HepG2 (cell line): ENCODE results near the gene NCBP2. TPM values are rescaled to one million over a fixed set of nuclear protein-coding genes. Genes with fewer than 3 reads are reported as not detected.

ENCODE experiments used
- ATAC-seq: fragments of 200-7000 bp; cut with Tn5 transposase; 3 replicates; pipeline ENCODE4 v1.9.1; 2020; ENCODE audit warnings: mild to moderate bottlenecking, moderate library complexity
- BruUV-seq: library from RNA; stranded (reverse); fragments of 400-500 nt; replicated peaks from 2 replicates; lab custom pipeline; 2021; lab: Mats Ljungman, UMichigan
- CTCF ChIA-PET: fragments of 300-600 bp; formaldehyde crosslinking; extraction: SDS; loops from one replicate; lab custom pipeline; 2021; ENCODE audit warnings: low total read pairs, inconsistent platforms, low intra/inter-chr PET ratio; lab: Yijun Ruan, JAX
- POLR2A ChIA-PET: fragments of 350-600 bp; sonication (Branson Sonifier 250); formaldehyde crosslinking; loops from one replicate; lab custom pipeline; 2020; ENCODE audit warnings: antibody characterized with exemption, inconsistent platforms; lab: Yijun Ruan, JAX
- DNase-seq: peaks from one replicate; pipeline ENCODE4 v3.0.0-alpha.2; 2015; ENCODE audit warnings: low spot score
- FAIRE-seq: peaks from 3 replicates; lab custom pipeline; 2011; peaks lifted over from hg19 to GRCh38; lab: Jason Lieb, UNC
- H2AFZ ChIP-seq: one replicate; pipeline ENCODE4 v1.6.1; 2011; ENCODE audit warnings: low read length, inconsistent platforms
- H3K27ac ChIP-seq: fragments of 300-600 bp; 3 replicates; pipeline ENCODE4 v1.8.0; 2011; ENCODE audit warnings: mixed run types, mild to moderate bottlenecking, mixed read lengths, low read length, inconsistent platforms; ENCODE audit not compliant: insufficient read depth; ENCODE audit errors: extremely low read length
- H3K27me3 ChIP-seq, 2 experiments: fragments of 200-600 bp in 1 of 2; 2 replicates in 1 of 2; 3 replicates in 1 of 2; pipeline versions ENCODE4 v1.6.0 to v1.8.0; 2011; ENCODE audit warnings: low read length in 2 of 2, mild to moderate bottlenecking in 2 of 2, moderate library complexity in 2 of 2, inconsistent platforms in 1 of 2; ENCODE audit not compliant: insufficient read depth in 2 of 2, control insufficient read depth in 1 of 2
- H3K36me3 ChIP-seq, 2 experiments: fragments of 200-600 bp in 1 of 2; replicated peaks in 1 of 2; 2 replicates in 1 of 2; 3 replicates in 1 of 2; pipeline versions ENCODE4 v1.5.1 to v1.8.0; 2011; ENCODE audit warnings: low read length in 2 of 2, inconsistent platforms in 1 of 2; ENCODE audit not compliant: insufficient read depth in 2 of 2, control insufficient read depth in 1 of 2
- H3K4me1 ChIP-seq: 2 replicates; pipeline ENCODE4 v1.5.1; 2012; ENCODE audit warnings: low read length, inconsistent platforms; ENCODE audit not compliant: insufficient read depth
- H3K4me2 ChIP-seq: 2 replicates; pipeline ENCODE4 v1.6.0; 2011; ENCODE audit warnings: low read depth, low read length, inconsistent platforms
- H3K4me3 ChIP-seq, 3 experiments: fragments of 200-600 bp in 1 of 3; sonication (generic), shearing (Covaris generic) in 1 of 3; replicated peaks in 1 of 3; 2 replicates each; pipeline ENCODE4 v1.5.1; 2011 to 2016; ENCODE audit warnings: low read length in 3 of 3, inconsistent platforms in 2 of 3, low read depth in 2 of 3, mild to moderate bottlenecking in 2 of 3, control low read depth in 1 of 3, mixed read lengths in 1 of 3; ENCODE audit not compliant: insufficient read depth in 1 of 3
- H3K79me2 ChIP-seq: one replicate; pipeline ENCODE4 v1.6.1; 2011; ENCODE audit warnings: low read length, inconsistent platforms; ENCODE audit not compliant: insufficient read depth
- H3K9ac ChIP-seq: 2 replicates; pipeline ENCODE4 v1.6.0; 2011; ENCODE audit warnings: mild to moderate bottlenecking, low read depth, low read length, inconsistent platforms; ENCODE audit not compliant: insufficient read depth
- H3K9me3 ChIP-seq: 2 replicates; pipeline ENCODE4 v1.5.1; 2012; ENCODE audit warnings: mild to moderate bottlenecking, low read length
- H4K20me1 ChIP-seq: 2 replicates; pipeline ENCODE4 v1.6.0; 2011; ENCODE audit warnings: inconsistent platforms, mild to moderate bottlenecking, low read length, moderate library complexity; ENCODE audit not compliant: insufficient read depth
- ARNT ChIP-seq: fragments of 450-650 bp; IDR thresholded peaks from 2 replicates; pipeline ENCODE4 v1.6.1; 2017
- BCL3 ChIP-seq: sonication (generic); formaldehyde crosslinking; IDR thresholded peaks from 2 replicates; pipeline ENCODE4 v1.5.1; 2020; ENCODE audit warnings: mild to moderate bottlenecking, missing genetic modification reagents, moderate library complexity
- NPAS2 ChIP-seq: sonication (generic); formaldehyde crosslinking; IDR thresholded peaks from 2 replicates; pipeline ENCODE4 v1.8.0; 2022; ENCODE audit warnings: mild to moderate bottlenecking, missing genetic modification reagents, borderline replicate concordance
- PBX2 ChIP-seq: IDR thresholded peaks from 2 replicates; pipeline ENCODE4 v1.6.1; 2016; ENCODE audit warnings: control low read depth
- PHF20 ChIP-seq: sonication (generic); formaldehyde crosslinking; IDR thresholded peaks from 2 replicates; pipeline ENCODE4 v1.5.0; 2020; ENCODE audit warnings: mild to moderate bottlenecking, missing genetic modification reagents
- TBX2 ChIP-seq: sonication (generic); formaldehyde crosslinking; IDR thresholded peaks from 2 replicates; pipeline ENCODE4 v1.5.0; 2020; ENCODE audit warnings: missing genetic modification reagents, mild to moderate bottlenecking, borderline replicate concordance
- ZFX ChIP-seq: sonication (generic); formaldehyde crosslinking; IDR thresholded peaks from 2 replicates; pipeline ENCODE4 v1.4.0; 2020; ENCODE audit warnings: mild to moderate bottlenecking, low read depth, missing genetic modification reagents, moderate library complexity
- ZNF317 ChIP-seq: sonication (generic); formaldehyde crosslinking; IDR thresholded peaks from 2 replicates; pipeline ENCODE4 v1.5.0; 2020; ENCODE audit warnings: mild to moderate bottlenecking, missing genetic modification reagents
- WGBS: methylation state at CpG from one replicate; pipeline ENCODE4 v1.1.6; 2017; ENCODE audit warnings: low lambda C conversion rate; 5-methylcytosine and 5-hydroxymethylcytosine counted together
- in situ Hi-C: cut with HindIII; loops from 2 replicates; pipeline ENCODE4 v1.10.0; 2017; ENCODE audit warnings: low pct_unique_long_range_greater_than_20kb; ENCODE audit not compliant: extremely low pct_ligation_motif_present
- intact Hi-C: fragments of 100-400 bp; cut with micrococcal nuclease; formaldehyde crosslinking; loops from one replicate; pipeline ENCODE4 v1.10.0; 2022; ENCODE audit not compliant: unreplicated experiment
- polyA plus RNA-seq, 8 experiments: library from polyadenylated mRNA; depleted of rRNA in 3 of 8; stranded (reverse) in 7 of 8; unstranded in 1 of 8; fragments of >200 nt; fragmentation: Illumina TruSeq in 4 of 8; extraction: Trizol in 4 of 8; gene quantifications; 2 replicates each; pipeline versions ENCODE4 v1.2.1 to v1.2.3, GENCODE V29; 2011 to 2016; ENCODE audit warnings: low read depth in 4 of 8, missing spikeins in 1 of 8, mixed read lengths in 1 of 8; ENCODE audit not compliant: insufficient read depth in 1 of 8
- total RNA-seq, 5 experiments: library from RNA; depleted of rRNA; stranded (reverse); fragments of >200 nt; fragmentation: Illumina TruSeq; extraction: Trizol; gene quantifications; 2 replicates each; pipeline ENCODE4 v1.2.3, GENCODE V29; 2016; ENCODE audit warnings: low read depth in 1 of 5
- TF ChIP-seq, protein P1 (sequence below): sonication (generic); formaldehyde crosslinking; IDR thresholded peaks from 2 replicates; pipeline ENCODE4 v1.5.0; 2020; ENCODE audit warnings: mild to moderate bottlenecking, missing genetic modification reagents, moderate library complexity

NCBP2 gene
- total and polyA plus RNA-seq, 2 of the 13 experiments (the other 11 are each of a cell fraction or from before 2014, with no cell fraction given): 58.7 to 95.5 TPM

DNA sequence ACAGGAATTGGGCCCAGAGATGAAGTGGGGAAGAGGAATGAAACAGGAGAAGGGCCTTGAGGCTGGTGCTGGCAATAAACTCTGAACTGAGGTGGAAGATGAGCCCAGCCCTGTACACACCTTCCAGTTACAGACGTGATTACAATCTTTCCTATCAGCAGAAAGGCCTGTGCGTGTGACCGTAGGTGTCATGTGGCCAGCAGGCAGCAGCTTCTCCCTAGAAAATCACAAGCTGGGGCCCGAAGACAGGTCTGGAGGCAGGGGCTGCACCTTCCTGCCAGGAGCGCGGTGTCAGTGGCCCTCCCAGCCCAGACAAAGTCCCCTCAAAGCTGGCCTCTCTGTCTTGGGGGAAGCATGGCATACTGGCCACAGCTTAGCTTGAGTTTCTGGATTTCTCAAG is 43.0 kb upstream of the NCBP2 start (continued):
- TF ChIP-seq BCL3 (CRISPR knock-in tag) (0 out of 2 replicates have a peak, but pooled peaks have one; percentile 32), TBX2 (CRISPR knock-in tag) (no peak), PBX2 (no peak), ARNT (no peak), ZFX (peak; percentile 24; the same call in 1 of the 2 replicates)
- TF ChIP-seq, protein P1, sequence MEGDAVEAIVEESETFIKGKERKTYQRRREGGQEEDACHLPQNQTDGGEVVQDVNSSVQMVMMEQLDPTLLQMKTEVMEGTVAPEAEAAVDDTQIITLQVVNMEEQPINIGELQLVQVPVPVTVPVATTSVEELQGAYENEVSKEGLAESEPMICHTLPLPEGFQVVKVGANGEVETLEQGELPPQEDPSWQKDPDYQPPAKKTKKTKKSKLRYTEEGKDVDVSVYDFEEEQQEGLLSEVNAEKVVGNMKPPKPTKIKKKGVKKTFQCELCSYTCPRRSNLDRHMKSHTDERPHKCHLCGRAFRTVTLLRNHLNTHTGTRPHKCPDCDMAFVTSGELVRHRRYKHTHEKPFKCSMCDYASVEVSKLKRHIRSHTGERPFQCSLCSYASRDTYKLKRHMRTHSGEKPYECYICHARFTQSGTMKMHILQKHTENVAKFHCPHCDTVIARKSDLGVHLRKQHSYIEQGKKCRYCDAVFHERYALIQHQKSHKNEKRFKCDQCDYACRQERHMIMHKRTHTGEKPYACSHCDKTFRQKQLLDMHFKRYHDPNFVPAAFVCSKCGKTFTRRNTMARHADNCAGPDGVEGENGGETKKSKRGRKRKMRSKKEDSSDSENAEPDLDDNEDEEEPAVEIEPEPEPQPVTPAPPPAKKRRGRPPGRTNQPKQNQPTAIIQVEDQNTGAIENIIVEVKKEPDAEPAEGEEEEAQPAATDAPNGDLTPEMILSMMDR: peak; percentile 40
- TF ChIP-seq, all 625 proteins: peak for 7

DNA sequence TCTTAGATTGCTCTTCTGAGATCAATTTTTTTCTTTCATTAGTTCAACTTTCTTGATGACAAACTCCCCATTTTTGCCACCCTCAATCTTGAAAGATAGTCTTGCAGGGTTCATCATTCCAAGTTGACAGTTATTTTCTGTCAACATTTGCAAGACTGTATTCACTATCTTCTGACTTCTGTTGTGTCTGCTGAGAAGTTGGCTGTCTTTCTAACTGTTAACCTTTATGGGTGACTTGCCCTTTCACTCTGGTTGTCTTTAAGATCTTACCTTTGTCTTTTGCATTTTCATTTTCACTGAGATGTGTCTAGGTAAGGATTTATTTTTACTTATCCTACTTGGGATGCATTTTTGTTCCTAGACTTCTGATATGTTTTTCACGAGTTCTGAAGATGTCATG is 40.9 kb upstream of the NCBP2 start:
- 88% methylated on average over 1 of the region's 1 CpG for WGBS
- Histone ChIP-seq H3K9me3 (peaks cover 10% of the 10 kb centered on the region; the same call in 1 of the 2 replicates), H3K27ac (no peak overlapping the region), H3K79me2 (no peaks in the 10 kb centered on the region), H3K27me3 (no peaks in the 10 kb centered on the region), H2AFZ (no peak overlapping the region), H3K4me2 (no peak overlapping the region)
- BruUV-seq: no TSS peak
- ChIA-PET POLR2A (no interaction called here), CTCF (no interaction called here)
- TF ChIP-seq ZNF317 (CRISPR knock-in tag) (peak; percentile 95), NPAS2 (CRISPR knock-in tag) (no peak), PHF20 (CRISPR knock-in tag) (no peak)
- TF ChIP-seq, all 625 proteins: peak for 1
- Histone ChIP-seq H3K9ac (no peak overlapping the region), H3K4me3 (no peak overlapping the region), H4K20me1 (no peaks in the 10 kb centered on the region), H3K36me3 (no peaks in the 10 kb centered on the region), H3K4me1 (peaks cover 69% of the 10 kb centered on the region)
- intact Hi-C loops (no loop called here), in situ Hi-C loops (loop anchor here (25.0 kb wide), 1 partner anchor 529 kb away; no protein-coding TSS in a partner anchor)
- no peak for ATAC-seq
- no peak for FAIRE-seq
- no peak for DNase-seq
